ELF-1 (cell line): ENCODE data around the gene TARS1.
"Not testable (repeated sequence)": the region's sequence is repeated elsewhere in the genome, so short reads cannot be mapped to it uniquely, and the experiment has no call there.

ENCODE experiments used
- DNase-seq: peaks from one replicate; pipeline ENCODE4 v3.0.0-alpha.2; 2016; ENCODE audit warnings: low read depth, low spot score

The TARS1 gene

GRCh38 chr5:33488558-33489355 is 48.0 kb downstream of the TARS1 start:
- DNase-seq = no peak

DNA sequence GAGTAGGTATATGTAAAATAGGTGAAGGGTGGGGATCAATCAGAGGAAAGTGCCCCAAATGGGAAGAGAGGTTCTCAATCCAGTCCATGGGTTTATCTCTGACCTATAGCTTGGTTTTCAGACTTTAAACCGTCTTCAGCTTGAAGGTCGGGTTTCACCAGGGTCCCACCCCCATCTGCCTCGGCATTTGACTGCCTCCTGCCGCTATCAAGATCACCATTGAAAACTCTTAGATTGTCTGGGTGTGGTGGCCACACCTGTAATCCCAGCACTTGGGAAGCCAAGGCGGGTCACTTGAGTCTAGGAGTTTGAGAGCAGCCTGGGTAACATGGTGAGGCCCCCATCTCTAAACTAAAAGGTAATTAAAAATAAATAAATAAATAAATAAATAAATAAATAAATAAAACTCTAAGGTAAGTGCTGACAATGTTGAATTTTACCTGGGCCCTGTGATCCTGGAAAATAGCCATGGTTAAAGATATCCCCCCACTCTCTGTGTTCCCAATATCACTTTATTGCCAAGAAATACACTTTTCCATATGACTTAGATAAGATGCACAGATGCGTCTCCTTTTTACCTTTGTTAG is 48.8 kb downstream of the TARS1 start:
- no peak for DNase-seq

DNA sequence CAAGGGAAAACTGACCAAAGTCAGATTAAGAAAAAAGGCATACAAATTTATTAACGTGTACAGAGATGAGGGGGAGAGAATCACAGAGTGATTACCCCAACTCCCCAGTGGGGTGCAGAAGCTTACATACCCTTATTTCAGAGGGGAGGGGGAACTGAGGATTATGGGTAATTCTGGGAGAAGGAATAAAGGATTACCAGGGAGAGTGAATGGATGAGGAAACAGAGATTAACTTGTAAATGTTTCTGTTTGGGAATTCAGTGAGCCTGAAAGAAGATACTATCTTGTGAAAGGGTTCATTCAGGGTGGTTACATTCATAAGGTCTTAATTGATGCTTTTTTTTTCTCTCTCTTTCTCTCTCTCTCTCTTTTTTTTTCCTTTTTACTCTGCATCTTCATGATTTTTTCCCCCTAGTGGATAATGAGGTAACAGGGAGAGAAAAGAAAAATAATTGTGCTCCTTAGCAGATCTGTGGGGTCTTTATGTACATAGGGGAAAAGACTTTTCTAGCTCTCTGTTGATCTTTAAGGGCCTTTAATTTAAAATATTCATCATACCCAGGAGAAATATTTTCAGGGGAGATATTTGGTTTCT is 49.4 kb downstream of the TARS1 start:
- DNase-seq = no peak

- no peak for DNase-seq
These were observed 51.2 kb downstream of the TARS1 start for GRCh38 chr5:33491941-33492340.

DNA sequence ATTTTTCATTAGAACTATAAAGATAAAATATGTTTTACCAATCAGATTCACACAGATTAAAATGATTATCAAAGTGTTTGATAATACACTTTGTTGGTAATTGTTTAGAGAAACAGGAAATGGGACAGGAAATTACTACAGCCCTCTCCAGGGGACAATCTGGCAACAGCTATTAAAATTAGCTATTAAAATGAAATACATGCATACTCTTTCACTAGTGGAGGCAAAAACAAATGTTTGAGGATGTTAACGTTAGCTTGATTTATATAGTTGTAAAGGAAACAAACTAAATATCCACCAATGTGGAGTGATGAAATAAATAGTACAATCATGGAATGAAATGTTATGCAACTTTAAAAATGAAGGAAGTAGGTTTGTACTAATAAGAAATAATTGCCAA is 53.7 kb downstream of the TARS1 start:
- no peak for DNase-seq

DNA sequence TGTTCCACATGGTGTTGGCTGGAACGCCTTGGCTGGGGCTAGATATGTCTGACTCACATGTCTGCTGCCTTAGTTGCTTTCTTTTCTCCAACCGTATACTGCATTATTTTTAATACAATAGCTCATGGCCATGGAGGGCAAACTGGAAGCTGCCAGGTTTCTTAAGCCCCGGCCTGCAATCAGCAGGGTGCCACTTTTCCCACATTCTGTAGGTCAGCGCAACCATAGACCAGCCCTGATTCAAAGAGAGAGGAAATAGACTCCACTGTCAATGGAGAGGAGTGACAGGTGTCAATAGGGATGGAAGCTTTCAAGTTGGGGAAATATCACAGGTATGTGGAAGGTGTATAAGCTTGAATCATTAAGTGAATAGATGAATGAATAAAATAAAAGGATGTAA is 60.5 kb downstream of the TARS1 start:
- DNase-seq = no peak

DNA sequence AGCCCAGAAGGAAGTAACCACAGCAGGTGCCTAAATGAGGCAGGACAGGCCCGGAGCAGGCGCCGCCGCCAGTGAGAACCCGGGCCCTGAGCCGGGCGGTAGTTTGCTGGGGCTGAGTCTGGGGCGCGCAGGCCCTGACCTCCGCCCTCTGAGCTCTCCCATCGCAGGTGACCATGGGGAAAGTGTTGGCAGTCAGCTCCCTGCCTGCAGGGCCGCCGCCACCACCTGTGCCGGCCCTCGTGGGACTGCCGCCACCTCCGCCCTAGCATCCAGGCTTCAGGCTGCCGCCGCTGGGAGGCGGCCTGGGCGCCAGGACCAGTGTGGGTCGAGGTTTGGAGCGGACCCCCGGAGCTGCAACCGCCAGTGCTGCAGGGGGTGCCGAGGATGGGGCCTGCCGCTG is 61.1 kb downstream of the TARS1 start:
- DNase-seq = no peak

DNA sequence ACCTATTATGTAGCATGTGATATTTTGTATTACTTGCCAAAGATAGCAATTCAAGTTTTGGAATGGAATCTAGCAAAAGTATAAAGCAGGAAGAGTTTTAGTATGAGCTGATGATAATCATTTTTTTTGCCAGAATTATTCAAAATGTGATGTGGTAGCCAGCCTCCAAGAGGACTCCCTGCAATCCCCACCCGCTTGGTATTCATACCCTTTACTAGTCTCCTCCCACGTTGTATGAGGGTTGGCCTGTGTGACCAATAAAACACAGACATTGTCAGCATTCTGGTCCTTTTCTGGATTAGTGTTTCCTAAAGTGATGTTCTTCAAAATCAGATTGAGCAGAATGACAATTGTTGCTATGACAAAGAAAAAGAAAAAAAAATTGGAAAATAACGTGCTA is 63.8 kb downstream of the TARS1 start:
- no peak for DNase-seq

DNA sequence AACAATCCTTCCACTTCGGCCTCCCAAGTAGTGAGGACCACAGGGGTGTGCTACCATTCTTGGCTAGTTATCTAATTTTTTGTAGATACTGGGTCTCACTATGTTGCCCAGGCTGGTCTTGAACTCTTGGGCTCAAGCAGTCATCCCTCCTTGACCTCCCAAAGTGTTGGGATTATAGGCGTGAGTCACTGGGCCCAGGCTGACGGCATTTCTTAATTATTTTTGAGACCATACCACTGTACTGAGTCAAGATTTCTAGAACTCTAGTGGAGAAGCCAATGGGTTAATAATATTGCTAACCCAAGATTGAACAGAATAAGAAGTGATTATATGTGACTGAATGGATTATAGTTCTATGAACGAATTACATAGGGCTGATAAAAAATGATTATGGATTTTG is 66.7 kb downstream of the TARS1 start:
- no peak for DNase-seq

DNA sequence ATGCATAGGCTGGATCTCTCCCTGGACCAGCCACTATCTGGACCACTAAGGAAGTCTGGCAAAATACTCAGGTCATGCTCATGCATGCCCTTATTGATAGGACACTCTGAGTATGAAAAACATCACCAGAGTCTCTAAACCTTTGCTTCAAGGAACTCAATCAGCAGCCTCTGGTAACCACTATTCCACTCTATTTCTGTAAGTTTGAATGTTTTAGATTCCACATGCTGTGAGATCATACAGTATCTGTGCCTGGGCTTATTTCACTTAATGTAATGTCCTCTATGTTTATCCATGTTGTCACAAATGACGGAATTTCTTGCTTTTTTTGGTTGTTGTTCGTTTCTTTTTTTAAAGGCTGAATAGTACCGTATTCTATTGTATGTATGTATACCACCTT is 68.3 kb downstream of the TARS1 start:
- no peak for DNase-seq

GRCh38 chr5:33513462-33514185 is 72.9 kb downstream of the TARS1 start:
- DNase-seq = no peak

DNA sequence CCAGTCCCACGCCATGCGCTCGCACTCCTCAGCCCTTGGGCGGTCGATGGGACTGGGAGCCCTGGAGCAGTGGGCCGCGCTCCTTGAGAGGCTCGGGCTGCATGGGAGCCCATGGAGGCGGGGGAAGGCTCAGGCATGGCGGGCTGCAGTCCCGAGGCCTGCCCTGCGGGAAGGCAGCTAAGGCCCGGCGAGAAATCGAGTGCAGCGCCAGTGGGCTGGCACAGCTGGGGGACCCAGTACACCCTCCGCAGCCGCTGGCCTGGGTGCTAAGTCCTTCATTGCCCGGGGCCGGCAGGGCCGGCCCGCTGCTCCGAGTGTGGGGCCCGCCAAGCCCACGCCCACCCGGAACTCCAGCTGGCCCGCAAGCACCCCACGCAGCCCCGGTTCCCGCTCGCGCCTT is 74.6 kb downstream of the TARS1 start:
- DNase-seq = not testable (repeated sequence)

DNA sequence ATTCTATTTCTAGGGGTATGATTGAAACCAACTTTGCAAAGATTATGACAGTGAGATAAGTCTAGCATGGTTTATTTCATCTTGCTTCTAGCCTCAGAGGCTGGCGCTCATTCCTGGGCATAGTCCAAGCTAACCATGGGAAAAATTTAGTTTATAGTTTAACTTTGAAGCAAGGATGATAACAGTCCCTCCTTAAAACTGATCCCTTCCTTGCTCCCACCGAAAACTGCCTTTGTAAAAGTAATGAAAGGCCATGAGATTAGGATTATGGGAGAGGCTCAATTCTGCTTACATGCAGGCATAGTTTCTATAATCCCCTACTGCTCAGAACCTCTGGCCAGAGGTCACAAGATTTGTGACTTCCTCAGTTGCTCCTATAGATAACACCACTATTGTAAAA is 75.7 kb downstream of the TARS1 start:
- DNase-seq = no peak
